ENCODE data around the gene MIR17HG.
"Not testable (repeated sequence)": the region's sequence is repeated elsewhere in the genome, so short reads cannot be mapped to it uniquely, and the experiment has no call there.

Gene MIR17HG

DNA sequence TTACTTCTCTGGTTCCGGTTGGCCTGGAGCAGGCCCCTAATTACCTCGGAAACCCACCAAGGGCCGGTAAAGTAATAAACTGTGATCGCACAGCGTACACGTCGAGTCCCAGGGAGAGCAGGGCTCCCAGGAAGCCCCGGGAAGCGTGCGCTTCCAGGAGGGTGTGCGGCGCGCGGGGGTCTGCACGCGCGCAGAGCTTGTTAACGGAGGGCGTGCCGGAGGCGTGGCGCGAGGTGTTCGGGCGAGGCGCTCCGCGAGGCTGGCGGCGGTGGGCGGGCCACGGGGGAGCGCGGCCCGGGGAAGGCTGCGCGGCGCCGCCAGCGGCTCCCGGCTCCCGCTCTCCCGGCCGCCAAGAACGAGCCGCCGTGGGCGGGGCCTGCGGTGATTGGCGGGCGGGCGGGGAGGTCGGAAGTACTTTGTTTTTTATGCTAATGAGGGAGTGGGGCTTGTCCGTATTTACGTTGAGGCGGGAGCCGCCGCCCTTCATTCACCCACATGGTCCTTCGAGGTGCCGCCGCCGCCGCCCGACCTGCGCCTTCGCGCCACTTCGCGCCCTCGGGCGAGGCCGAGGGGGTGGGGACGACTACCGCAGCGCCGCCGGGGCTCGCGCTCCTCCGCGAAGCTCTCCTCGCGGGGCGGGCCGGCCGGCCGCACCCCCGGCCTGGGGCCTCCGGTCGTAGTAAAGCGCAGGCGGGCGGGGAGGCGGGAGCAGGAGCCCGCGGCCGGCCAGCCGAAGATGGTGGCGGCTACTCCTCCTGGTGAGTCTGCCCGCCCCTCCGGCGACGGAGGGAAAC, at the start of gene MIR17HG:
Gene MIR17HG, plus strand, starts transcription at position 486 of the 794 bp plus-strand sequence.
- DNase-seq (ENCODE audit: low read depth in 4 of 4, low spot score in 1 of 4): peak; percentile 63 to 89 (median 84)

- DNase-seq (ENCODE audit: low read depth in 4 of 4, low spot score in 1 of 4): no peak
These were observed 49.4 kb upstream of the MIR17HG start for GRCh38 chr13:91298060-91298459.

DNA sequence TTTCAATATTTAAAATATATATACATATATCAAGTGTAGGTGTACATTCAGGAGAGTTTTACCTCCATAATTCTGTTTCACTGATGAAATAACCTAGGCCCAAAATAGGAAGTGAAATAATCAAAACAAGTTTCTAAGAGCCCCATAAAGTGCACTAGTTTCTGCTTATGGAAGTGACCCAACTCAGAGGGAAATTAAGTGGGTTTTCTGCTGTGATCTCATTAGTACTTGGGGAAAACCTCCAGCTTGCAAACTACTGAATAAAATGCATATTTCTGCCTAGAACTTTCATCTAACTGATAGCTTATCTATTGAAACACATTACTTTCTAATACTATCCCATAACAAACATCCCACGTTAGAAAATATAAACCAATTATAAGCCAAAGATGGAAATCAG, 45.4 kb upstream of the MIR17HG start:
- DNase-seq (ENCODE audit: low read depth in 4 of 4, low spot score in 1 of 4): no peak

DNA sequence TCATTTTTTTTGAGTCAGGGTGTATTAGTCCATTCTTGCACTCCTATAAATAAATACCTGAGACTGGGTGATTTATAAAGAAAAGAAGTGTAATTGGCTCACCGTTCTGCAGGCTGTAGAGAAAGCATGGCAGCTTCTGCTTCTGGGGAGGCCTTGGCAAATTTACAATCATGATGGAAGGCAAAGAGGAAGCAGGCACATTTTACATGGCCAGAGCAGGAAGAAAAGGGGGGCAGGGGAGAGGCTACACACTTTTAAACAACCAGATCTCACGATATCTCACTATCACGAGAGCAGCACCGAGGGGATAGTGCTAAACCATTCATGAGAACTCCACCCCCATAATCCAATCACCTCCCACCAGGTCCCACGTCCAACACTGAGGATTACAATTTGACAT, 44.5 kb upstream of the MIR17HG start:
- DNase-seq (ENCODE audit: low read depth in 4 of 4, low spot score in 1 of 4): no peak

GRCh38 chr13:91304741-91305140, 42.7 kb upstream of the MIR17HG start:
- no peak for DNase-seq (ENCODE audit: low read depth in 4 of 4, low spot score in 1 of 4)

GRCh38 chr13:91305652-91306051, 41.8 kb upstream of the MIR17HG start:
- no peak for DNase-seq (ENCODE audit: low read depth in 4 of 4, low spot score in 1 of 4)

- DNase-seq (ENCODE audit: low read depth in 4 of 4, low spot score in 1 of 4): no peak
These were observed 39.6 kb upstream of the MIR17HG start for GRCh38 chr13:91307887-91308286.

- DNase-seq (ENCODE audit: low read depth in 4 of 4, low spot score in 1 of 4): no peak
These were observed 39.2 kb upstream of the MIR17HG start for GRCh38 chr13:91308299-91308698.

GRCh38 chr13:91311491-91311890, 36.0 kb upstream of the MIR17HG start:
- no peak for DNase-seq (ENCODE audit: low read depth in 4 of 4, low spot score in 1 of 4)

DNA sequence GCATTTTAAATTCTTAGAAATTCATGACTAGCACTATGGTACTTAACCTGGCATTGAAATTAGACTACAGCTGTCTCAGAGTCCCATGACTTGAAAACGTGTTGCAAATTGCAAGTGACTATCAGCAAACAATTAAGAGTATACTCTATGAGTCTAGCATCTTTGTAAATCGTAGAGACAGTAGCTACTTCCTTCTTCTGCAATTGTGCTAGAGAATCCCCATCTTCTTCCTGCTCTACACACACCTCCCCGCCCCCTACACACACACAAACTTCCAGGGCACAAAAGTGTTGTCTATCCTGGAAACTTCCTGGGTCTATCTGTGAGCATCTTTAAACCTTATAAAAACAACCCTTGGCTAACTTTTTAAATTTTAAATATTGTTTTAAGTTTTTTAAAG, 35.2 kb upstream of the MIR17HG start:
- no peak for DNase-seq (ENCODE audit: low read depth in 4 of 4, low spot score in 1 of 4)

- no peak for DNase-seq (ENCODE audit: low read depth in 4 of 4, low spot score in 1 of 4)
These were observed 34.4 kb upstream of the MIR17HG start for GRCh38 chr13:91313103-91313502.

DNA sequence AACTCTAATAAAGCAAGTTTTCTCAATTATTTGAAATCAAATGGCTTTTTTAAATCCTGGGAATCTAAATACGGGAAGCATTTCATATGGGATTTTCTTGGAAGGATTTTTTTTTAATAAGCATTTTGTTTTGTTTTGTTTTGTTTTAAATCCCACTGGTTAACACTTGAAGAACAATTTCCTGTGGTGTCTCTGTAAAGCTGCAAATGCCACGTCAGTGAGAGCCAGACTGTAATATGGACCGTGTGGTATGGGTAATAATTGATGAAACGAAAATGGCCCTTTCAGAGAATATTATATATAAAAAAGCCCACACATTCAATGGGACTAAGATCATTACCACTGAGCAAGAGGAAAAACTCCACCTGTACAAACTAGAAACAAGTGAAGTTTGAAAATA, 33.9 kb upstream of the MIR17HG start:
- no peak for DNase-seq (ENCODE audit: low read depth in 4 of 4, low spot score in 1 of 4)

DNA sequence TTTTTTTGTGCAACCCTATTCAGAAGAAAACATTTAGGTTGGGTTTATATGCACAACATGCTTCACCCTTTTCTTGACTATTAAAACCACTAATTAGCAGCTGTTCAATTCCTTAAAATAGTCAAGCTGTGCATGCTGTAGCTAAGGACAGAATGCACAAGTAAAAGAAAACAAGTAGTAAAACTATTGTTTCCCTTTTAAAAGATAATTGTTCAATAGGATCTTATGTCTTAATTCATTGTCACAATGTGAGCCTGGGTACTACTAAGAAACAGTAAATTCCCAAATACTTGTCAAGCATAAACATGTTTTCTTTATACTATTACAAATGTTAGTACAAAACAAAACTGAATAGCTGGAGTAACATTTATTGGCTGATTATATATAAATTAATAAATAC, 32.6 kb upstream of the MIR17HG start:
- DNase-seq (ENCODE audit: low read depth in 4 of 4, low spot score in 1 of 4): no peak

- DNase-seq (ENCODE audit: low read depth in 4 of 4, low spot score in 1 of 4): no peak
These were observed 28.6 kb upstream of the MIR17HG start for GRCh38 chr13:91318886-91319285.

GRCh38 chr13:91319996-91320395, 27.5 kb upstream of the MIR17HG start:
- no peak for DNase-seq (ENCODE audit: low read depth in 4 of 4, low spot score in 1 of 4)

DNA sequence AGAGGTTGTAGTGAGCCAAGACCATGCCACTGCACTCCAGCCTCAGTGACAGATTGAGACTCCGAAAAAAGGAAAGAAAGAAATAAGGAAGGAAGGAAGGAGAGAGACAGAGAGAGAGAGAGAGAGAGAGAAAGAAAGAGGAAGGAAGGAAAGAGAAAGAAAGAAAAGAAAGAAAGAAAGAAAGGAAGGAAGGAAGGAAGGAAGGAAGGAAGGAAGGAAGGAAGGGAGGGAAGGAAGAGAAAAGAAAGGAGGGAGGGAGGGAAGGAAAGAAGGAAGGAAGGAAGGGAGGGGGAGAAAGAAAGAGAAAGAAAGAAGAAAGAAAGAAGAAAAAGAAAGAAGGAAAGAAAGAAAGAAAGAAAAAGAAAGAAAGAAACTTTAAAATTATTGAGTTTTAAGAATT, 26.5 kb upstream of the MIR17HG start:
- not testable (repeated sequence) for DNase-seq (ENCODE audit: low read depth in 4 of 4, low spot score in 1 of 4)

GRCh38 chr13:91323349-91323748, 24.1 kb upstream of the MIR17HG start:
- DNase-seq (ENCODE audit: low read depth in 4 of 4, low spot score in 1 of 4): no peak

DNA sequence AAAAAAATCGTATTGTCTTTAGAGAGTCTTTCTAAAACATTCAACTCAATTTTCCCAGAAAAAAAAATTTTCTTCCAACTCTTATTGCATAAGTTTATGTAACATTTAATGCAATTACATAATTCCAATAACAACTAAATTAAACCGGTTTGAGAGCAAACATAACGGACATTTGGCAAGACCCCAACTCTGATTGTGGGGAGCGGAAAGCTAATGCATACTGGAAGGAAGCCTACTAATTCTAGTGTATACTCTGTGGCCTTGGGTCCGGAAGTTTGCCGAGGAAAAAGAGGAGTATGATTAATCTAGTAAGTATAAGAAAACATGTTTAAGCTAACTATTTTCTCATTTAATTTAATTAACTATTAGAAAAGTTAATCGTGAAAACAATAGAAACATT, 21.3 kb upstream of the MIR17HG start:
- DNase-seq (ENCODE audit: low read depth in 4 of 4, low spot score in 1 of 4): no peak

DNA sequence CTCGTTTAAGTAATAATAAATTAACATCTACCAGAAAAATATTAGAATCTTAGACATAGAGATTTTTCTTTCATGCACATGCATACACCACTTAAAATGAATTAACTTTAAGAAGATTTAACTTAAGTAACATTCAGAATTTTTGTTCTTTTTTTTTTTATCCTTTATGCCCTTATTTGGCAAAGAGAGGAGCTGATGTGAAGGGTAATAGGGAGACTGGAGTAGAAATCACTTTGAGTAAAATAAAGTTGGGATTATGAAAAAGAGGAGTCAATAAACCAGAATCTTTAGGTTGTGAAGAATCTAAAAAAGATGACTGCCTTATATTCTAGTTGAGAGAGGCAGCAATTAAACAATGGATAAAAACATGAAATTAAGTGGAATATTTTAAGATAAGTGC, 18.8 kb upstream of the MIR17HG start:
- no peak for DNase-seq (ENCODE audit: low read depth in 4 of 4, low spot score in 1 of 4)

DNA sequence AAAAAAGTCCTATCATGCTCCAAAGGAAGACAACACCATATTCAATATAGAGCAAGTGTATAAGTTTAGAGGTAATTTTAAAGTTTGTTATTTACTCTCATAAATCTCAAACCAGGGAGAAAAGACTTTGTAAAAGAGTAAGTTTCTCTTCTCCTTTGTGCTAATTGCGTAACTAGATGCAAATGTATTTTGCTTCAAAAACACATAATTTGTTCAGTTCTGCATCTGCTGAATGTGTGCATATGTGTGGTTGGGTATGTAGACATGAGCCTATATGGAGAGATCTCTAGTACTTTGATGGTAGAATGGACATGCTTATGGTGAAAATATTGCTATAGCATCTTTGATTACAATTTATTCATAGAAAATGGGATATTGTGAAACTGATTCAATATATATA, 17.8 kb upstream of the MIR17HG start:
- no peak for DNase-seq (ENCODE audit: low read depth in 4 of 4, low spot score in 1 of 4)

- DNase-seq (ENCODE audit: low read depth in 4 of 4, low spot score in 1 of 4): no peak
These were observed 16.2 kb upstream of the MIR17HG start for GRCh38 chr13:91331047-91331915.

GRCh38 chr13:91346062-91346461, 1.4 kb upstream of the MIR17HG start:
- no peak for DNase-seq (ENCODE audit: low read depth in 4 of 4, low spot score in 1 of 4)

Measured in stimulated activated CD4-positive, alpha-beta T cell treated with anti-CD3 and anti-CD28 coated beads, Interleukin-1b, Interleukin-23, amount 100 ng/mL, for 24 hours (primary cell).